NOMO-1 (cell line): ENCODE results near the gene DNM2.

Experiments used
- DNase-seq, 2 experiments: peaks; one replicate each; lab custom pipeline; 2025; ENCODE audit not compliant: unreplicated experiment in 2 of 2; lab: John Stamatoyannopoulos, UW

DNM2 gene

GRCh38 chr19:10768936-10769335 lies 51.1 kb downstream of the DNM2 start:
- no peak for DNase-seq

- DNase-seq, result no peak
Measured at GRCh38 chr19:10769533-10770491, 51.9 kb downstream of the DNM2 start.

GRCh38 chr19:10773969-10774368 lies 56.1 kb downstream of the DNM2 start:
- DNase-seq, result no peak

- no peak for DNase-seq
Measured at GRCh38 chr19:10774893-10775292, 57.0 kb downstream of the DNM2 start.

- DNase-seq, result peak; percentile 20 to 34
Measured at GRCh38 chr19:10776900-10777650, 59.2 kb downstream of the DNM2 start.

DNA sequence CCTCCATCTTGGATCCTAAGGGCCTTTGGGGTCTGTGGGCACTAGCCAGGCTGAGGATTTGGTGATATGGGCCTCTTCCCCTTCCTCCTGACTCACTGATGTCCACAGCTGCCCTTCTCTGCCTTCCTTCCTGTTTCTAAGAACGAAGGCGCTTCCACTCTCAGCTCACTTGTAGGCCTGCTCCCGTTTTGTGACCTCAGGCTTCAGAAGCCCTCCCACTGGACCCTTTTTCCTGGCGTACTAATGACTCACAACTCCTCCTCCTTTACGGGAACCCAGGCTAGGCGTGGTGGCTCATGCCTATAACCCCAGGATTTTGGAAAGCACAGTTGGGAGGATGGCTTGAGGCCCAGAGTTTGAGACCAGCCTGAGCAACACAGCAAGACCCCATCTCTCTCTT lies 62.5 kb downstream of the DNM2 start:
- peak; percentile 70 to 88 for DNase-seq

- DNase-seq, result no peak
Measured at GRCh38 chr19:10782795-10783194, 64.9 kb downstream of the DNM2 start.

DNA sequence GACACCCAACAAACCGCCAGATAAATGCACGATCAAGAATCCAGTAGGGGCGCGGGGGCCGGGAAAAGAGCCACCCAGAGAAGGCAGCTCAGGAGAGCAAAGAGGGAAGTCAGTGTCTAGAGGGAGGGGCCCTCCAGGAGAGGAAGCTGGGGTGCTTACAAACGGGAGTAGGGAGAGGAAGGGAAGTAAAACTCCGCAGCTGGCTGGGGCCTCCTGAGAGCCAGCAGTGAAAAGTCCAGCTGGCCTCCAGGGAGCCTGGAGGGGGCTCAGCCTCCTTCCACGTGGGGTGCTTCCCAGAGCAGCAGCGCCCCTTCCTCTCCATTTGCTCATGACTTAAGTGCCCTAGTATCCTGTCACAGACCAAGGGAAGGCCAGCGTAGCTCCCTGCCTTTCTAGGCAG lies 66.4 kb downstream of the DNM2 start:
- peak; percentile 53 to 77 for DNase-seq

GRCh38 chr19:10788146-10788545 lies 70.3 kb downstream of the DNM2 start:
- no peak for DNase-seq

GRCh38 chr19:10789866-10790265 lies 72.0 kb downstream of the DNM2 start:
- no peak for DNase-seq

- DNase-seq, result no peak
Measured at GRCh38 chr19:10796653-10797052, 78.8 kb downstream of the DNM2 start.

- no peak for DNase-seq
Measured at GRCh38 chr19:10797078-10797477, 79.2 kb downstream of the DNM2 start.

GRCh38 chr19:10797541-10798256 lies 79.8 kb downstream of the DNM2 start:
- DNase-seq, result no peak

GRCh38 chr19:10800488-10800887 lies 82.6 kb downstream of the DNM2 start:
- DNase-seq, result no peak

DNA sequence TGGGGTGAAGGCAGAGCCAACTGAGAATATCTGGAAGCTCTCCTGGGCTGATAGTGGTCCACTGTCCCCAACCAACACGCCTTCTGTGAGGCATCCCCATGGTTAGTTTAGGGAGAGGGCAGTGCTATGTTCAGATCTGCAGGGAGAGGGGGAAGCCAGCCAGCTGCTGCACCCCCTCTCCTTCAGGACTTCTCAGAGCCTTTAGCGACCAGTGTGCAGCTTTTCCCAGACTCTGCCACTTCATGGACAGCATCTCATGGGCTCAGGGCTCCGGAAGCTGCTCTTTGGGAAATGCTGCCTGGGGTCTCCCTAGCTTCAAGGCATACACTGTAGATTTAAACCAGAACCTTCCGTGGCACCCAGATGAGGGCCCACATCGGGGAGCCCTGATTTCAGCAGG lies 84.6 kb downstream of the DNM2 start:
- no peak for DNase-seq

DNA sequence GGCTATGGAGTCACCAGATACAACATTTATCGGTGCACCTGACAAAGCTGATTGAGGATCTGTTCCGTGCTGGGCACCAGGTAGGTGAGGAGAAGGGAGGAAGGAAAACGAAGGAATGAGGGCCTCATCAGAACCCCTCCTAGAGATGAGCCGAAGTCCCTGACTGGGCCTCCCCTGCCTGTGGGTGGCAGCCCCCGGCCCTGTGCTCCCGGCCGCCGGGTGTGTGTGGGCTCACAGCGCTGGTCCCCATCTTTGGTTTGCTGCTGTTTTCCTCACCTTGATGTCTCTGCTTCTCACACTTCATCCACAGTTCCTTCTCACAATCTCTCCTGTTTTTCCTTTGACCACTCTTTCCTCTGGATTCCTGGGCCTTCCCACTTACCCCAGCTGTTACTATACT lies 85.4 kb downstream of the DNM2 start:
- no peak for DNase-seq

DNA sequence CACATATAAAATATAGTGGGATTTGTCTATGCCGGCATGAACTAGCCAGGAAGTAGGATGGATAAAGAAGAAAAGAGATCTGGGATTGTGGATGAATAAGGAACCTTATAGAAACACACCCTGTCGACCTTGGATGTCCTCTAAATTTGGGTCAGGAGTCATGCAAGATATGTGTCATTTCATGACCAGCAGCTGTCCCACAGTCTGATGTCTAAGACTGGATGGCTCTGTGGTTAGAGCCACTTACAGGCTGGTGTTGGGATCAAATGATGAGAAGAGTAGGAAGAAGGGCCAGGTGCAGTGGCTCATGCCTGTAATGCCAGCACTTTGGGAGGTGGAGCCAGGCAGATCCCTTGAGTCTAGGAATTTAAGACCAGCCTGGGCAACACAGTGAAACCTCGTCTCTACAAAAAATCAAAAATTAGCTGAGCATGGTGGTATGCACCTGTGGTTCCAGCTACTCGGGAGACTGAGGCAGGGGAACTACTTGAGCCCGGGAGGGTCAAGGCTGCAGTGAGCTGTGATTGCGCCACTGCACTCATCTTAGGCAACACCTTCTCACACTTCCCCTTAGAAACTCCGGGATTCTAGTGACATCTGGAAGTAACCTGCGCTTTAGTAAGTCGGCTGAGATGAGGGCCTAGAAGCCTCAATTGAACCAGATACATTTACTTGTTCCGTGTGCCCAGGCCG lies 87.3 kb downstream of the DNM2 start:
- peak; percentile 85 to 92 for DNase-seq

- no peak for DNase-seq
Measured at GRCh38 chr19:10805758-10806247, 87.9 kb downstream of the DNM2 start.

GRCh38 chr19:10808937-10809649 lies 91.2 kb downstream of the DNM2 start:
- DNase-seq, result peak; percentile 32 to 50
